ENCODE results near the gene NAB1. TPM values are rescaled to one million over a fixed set of nuclear protein-coding genes. Genes with fewer than 3 reads are reported as not detected.
"Not testable (repeated sequence)": the region's sequence is repeated elsewhere in the genome, so short reads cannot be mapped to it uniquely, and the experiment has no call there.

The NAB1 gene
- total RNA-seq, 1 donor from 2014 or later, result 39.9 TPM

DNA sequence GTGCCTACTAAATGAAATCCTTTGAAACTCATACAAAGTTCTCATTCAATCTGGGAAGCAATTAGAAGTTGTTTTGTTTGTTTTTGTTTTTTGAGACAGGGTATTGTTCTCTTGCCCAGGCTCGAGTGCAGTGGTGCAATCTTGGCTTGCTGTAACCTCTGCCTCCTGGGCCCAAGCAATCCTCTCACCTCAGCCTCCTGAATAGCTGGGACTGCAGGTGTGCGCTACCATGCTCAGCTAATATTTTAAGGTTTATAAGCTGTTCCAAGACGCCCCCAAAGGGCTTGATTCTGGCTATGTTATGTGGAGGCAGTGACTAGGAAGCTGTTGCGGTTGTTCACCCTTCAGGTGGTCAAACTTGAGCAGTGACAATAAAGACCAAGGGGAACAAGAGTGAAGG is 48.5 kb downstream of the NAB1 start:
- DNase-seq, result no peak
- Histone ChIP-seq H3K9me3 (no peaks in the 10 kb centered on the region), H3K36me3 (peaks cover 4% of the 10 kb centered on the region), H3K27ac (no peak overlapping the region), H3K4me1 (no peaks in the 10 kb centered on the region), H3K4me3 (no peak overlapping the region), H3K27me3 (ENCODE audit: low read depth) (no peaks in the 10 kb centered on the region)
- intact Hi-C loops (cut with DNase I), result no loop called here
- no peak for TF ChIP-seq CTCF (IDR thresholded peaks at IDR 0.05)
- no peak for ATAC-seq

- no peak for TF ChIP-seq CTCF (IDR thresholded peaks at IDR 0.05)
- no peak overlapping the region for H3K4me3 ChIP-seq
- no peaks in the 10 kb centered on the region for H3K36me3 ChIP-seq
- intact Hi-C loops (cut with DNase I), result no loop called here
- no peak overlapping the region for H3K27ac ChIP-seq
- no peaks in the 10 kb centered on the region for H3K27me3 ChIP-seq (ENCODE audit: low read depth)
- H3K4me1 ChIP-seq, result no peaks in the 10 kb centered on the region
- H3K9me3 ChIP-seq, result no peaks in the 10 kb centered on the region
- ATAC-seq (peak in 1 of 2 donors; percentile 35), DNase-seq (no peak)
Observed at GRCh38 chr2:190698895-190699294, 50.0 kb downstream of the NAB1 start.

GRCh38 chr2:190701586-190701985 is 52.7 kb downstream of the NAB1 start:
- intact Hi-C loops (cut with DNase I), result no loop called here
- H3K4me1 ChIP-seq, result no peaks in the 10 kb centered on the region
- H3K27ac ChIP-seq, result no peak overlapping the region
- H3K4me3 ChIP-seq, result no peak overlapping the region
- H3K27me3 ChIP-seq (ENCODE audit: low read depth), result no peaks in the 10 kb centered on the region
- ATAC-seq (no peak), DNase-seq (no peak)
- no peak for TF ChIP-seq CTCF (IDR thresholded peaks at IDR 0.05)
- H3K9me3 ChIP-seq, result no peaks in the 10 kb centered on the region
- H3K36me3 ChIP-seq, result no peaks in the 10 kb centered on the region

DNA sequence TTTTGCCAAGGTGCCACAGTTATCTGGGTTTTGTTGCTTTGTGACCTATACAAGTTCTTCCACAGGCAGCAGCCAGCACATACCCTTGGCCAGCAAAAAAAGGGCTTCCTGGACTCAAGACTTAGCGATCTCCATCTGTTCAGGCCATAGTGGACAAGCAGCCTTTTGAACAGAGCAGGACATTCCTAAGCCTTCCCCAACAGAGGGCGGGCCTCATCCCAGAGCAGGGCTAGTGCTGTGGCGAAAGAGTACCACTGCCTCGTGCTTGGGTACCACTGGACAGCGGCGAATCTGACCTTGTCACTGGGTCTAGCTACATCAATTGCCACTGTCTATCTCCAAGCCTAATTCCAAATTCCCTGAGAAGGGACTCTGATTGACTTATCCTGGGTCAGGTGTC is 56.4 kb downstream of the NAB1 start:
- Histone ChIP-seq H3K4me3 (no peak overlapping the region), H3K4me1 (no peaks in the 10 kb centered on the region), H3K9me3 (no peaks in the 10 kb centered on the region), H3K27me3 (ENCODE audit: low read depth) (no peaks in the 10 kb centered on the region), H3K27ac (no peak overlapping the region), H3K36me3 (no peaks in the 10 kb centered on the region)
- DNase-seq (no peak), ATAC-seq (no peak)
- no peak for TF ChIP-seq CTCF (IDR thresholded peaks at IDR 0.05)
- intact Hi-C loops (cut with DNase I), result no loop called here

DNA sequence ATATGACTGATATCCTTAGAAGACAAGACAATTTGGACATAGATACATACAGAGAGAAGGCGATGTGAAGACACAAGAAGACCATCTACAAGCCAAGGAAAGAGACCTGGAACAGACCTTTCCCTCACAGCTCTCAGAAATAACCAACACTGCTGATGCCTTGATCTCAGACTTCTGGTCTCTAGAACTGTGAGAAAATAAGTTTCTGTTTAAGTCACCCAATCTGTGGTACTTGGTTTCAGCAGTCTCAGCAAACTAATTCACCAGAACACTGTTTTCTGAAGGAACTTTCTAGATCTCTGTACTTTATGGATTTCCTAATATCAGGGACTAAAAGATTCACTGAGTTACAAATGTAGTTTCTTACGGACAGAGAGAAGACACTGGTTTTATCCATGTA is 58.8 kb downstream of the NAB1 start:
- DNase-seq (no peak), ATAC-seq (no peak)
- Histone ChIP-seq H3K4me3 (no peak overlapping the region), H3K27me3 (ENCODE audit: low read depth) (no peaks in the 10 kb centered on the region), H3K27ac (no peak overlapping the region), H3K36me3 (no peaks in the 10 kb centered on the region), H3K4me1 (no peaks in the 10 kb centered on the region), H3K9me3 (no peaks in the 10 kb centered on the region)
- no peak for TF ChIP-seq CTCF (IDR thresholded peaks at IDR 0.05)
- intact Hi-C loops (cut with DNase I), result no loop called here

DNA sequence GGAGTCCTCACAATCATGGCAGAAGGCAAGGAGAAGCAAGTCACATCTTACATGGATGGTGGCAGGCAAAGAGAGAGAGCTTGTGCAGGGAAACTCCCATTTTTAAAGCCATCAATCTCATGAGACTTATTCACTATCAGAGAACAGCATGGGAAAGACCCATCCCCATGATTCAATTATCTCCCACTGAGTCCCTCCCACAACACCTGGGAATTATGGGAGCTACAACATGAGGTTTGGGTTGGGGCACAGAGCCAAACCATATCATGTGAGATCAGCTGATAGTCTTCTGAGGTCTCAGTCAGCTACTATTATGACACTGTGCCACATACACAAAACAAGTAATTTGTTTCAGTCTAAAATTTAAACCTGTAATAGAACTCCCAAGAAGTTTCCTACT is 59.8 kb downstream of the NAB1 start:
- intact Hi-C loops (cut with DNase I); ATAC-seq; H3K9me3 ChIP-seq; H3K27me3 ChIP-seq (ENCODE audit: low read depth); H3K27ac ChIP-seq; H3K36me3 ChIP-seq; DNase-seq; H3K4me3 ChIP-seq; H3K4me1 ChIP-seq: not testable (repeated sequence)

Measured in lower lobe of right lung (tissue), 2 donors.